ENCODE data around the gene RCAN2. TPM values are rescaled to one million over a fixed set of nuclear protein-coding genes. Genes with fewer than 3 reads are reported as not detected.
A peak's percentile ranks its signal among the peaks of the same experiment; 100 is the strongest.

The RCAN2 gene
- polyA plus RNA-seq, 1 donor: 4.7 TPM

GRCh38 chr6:46243754-46244153 lies 247.5 kb downstream of the RCAN2 start:
- H3K4me3 ChIP-seq (ENCODE audit: low read length): no peak overlapping the region
- H3K27ac ChIP-seq (ENCODE audit: low read length): no peak overlapping the region
- H3K36me3 ChIP-seq (ENCODE audit: control insufficient read depth, insufficient read depth, low read length): no peaks in the 10 kb centered on the region
- no peak for DNase-seq
- 40% methylated on average over 1 of the region's 5 CpGs for WGBS (ENCODE audit: insufficient coverage, low lambda C conversion rate)
- no peaks in the 10 kb centered on the region for H3K27me3 ChIP-seq (ENCODE audit: control insufficient read depth, insufficient read depth, low read length)
- H3K9me3 ChIP-seq (ENCODE audit: control insufficient read depth, low read depth, low read length): no peaks in the 10 kb centered on the region
- no peaks in the 10 kb centered on the region for H3K4me1 ChIP-seq (ENCODE audit: control insufficient read depth, insufficient read depth, low read length)

GRCh38 chr6:46242921-46243320 lies 248.3 kb downstream of the RCAN2 start:
- Histone ChIP-seq H3K27me3 (ENCODE audit: control insufficient read depth, insufficient read depth, low read length) (no peaks in the 10 kb centered on the region), H3K4me3 (ENCODE audit: low read length) (no peak overlapping the region), H3K4me1 (ENCODE audit: control insufficient read depth, insufficient read depth, low read length) (no peaks in the 10 kb centered on the region), H3K9me3 (ENCODE audit: control insufficient read depth, low read depth, low read length) (no peaks in the 10 kb centered on the region), H3K27ac (ENCODE audit: low read length) (no peak overlapping the region), H3K36me3 (ENCODE audit: control insufficient read depth, insufficient read depth, low read length) (no peaks in the 10 kb centered on the region)
- DNase-seq: no peak
- WGBS (ENCODE audit: insufficient coverage, low lambda C conversion rate): no CpG with 5 or more reads among the region's 4 CpGs

- no peak for DNase-seq
- H3K36me3 ChIP-seq (ENCODE audit: control insufficient read depth, insufficient read depth, low read length): no peaks in the 10 kb centered on the region
- H3K27ac ChIP-seq (ENCODE audit: low read length): no peak overlapping the region
- no peaks in the 10 kb centered on the region for H3K9me3 ChIP-seq (ENCODE audit: control insufficient read depth, low read depth, low read length)
- H3K27me3 ChIP-seq (ENCODE audit: control insufficient read depth, insufficient read depth, low read length): no peaks in the 10 kb centered on the region
- H3K4me1 ChIP-seq (ENCODE audit: control insufficient read depth, insufficient read depth, low read length): no peaks in the 10 kb centered on the region
- no peak overlapping the region for H3K4me3 ChIP-seq (ENCODE audit: low read length)
- 100% methylated on average over 1 of the region's 5 CpGs for WGBS (ENCODE audit: insufficient coverage, low lambda C conversion rate)
These were observed 250.2 kb downstream of the RCAN2 start for GRCh38 chr6:46240866-46241565.

GRCh38 chr6:46236752-46237151 lies 254.5 kb downstream of the RCAN2 start:
- DNase-seq: no peak
- Histone ChIP-seq H3K9me3 (ENCODE audit: control insufficient read depth, low read depth, low read length) (no peaks in the 10 kb centered on the region), H3K36me3 (ENCODE audit: control insufficient read depth, insufficient read depth, low read length) (no peaks in the 10 kb centered on the region), H3K27me3 (ENCODE audit: control insufficient read depth, insufficient read depth, low read length) (no peaks in the 10 kb centered on the region), H3K27ac (ENCODE audit: low read length) (no peak overlapping the region), H3K4me3 (ENCODE audit: low read length) (no peak overlapping the region), H3K4me1 (ENCODE audit: control insufficient read depth, insufficient read depth, low read length) (no peaks in the 10 kb centered on the region)
- 50% methylated on average over 1 of the region's 1 CpG for WGBS (ENCODE audit: insufficient coverage, low lambda C conversion rate)

GRCh38 chr6:46235242-46235641 lies 256.0 kb downstream of the RCAN2 start:
- H3K27ac ChIP-seq (ENCODE audit: low read length): no peak overlapping the region
- H3K9me3 ChIP-seq (ENCODE audit: control insufficient read depth, low read depth, low read length): no peaks in the 10 kb centered on the region
- H3K4me1 ChIP-seq (ENCODE audit: control insufficient read depth, insufficient read depth, low read length): no peaks in the 10 kb centered on the region
- H3K27me3 ChIP-seq (ENCODE audit: control insufficient read depth, insufficient read depth, low read length): no peaks in the 10 kb centered on the region
- no peaks in the 10 kb centered on the region for H3K36me3 ChIP-seq (ENCODE audit: control insufficient read depth, insufficient read depth, low read length)
- no peak overlapping the region for H3K4me3 ChIP-seq (ENCODE audit: low read length)
- 94% methylated on average over 3 of the region's 3 CpGs for WGBS (ENCODE audit: insufficient coverage, low lambda C conversion rate)
- DNase-seq: no peak

- Histone ChIP-seq H3K4me3 (ENCODE audit: low read length) (no peak overlapping the region), H3K27ac (ENCODE audit: low read length) (no peak overlapping the region), H3K27me3 (ENCODE audit: control insufficient read depth, insufficient read depth, low read length) (no peaks in the 10 kb centered on the region), H3K36me3 (ENCODE audit: control insufficient read depth, insufficient read depth, low read length) (no peaks in the 10 kb centered on the region), H3K9me3 (ENCODE audit: control insufficient read depth, low read depth, low read length) (no peaks in the 10 kb centered on the region), H3K4me1 (ENCODE audit: control insufficient read depth, insufficient read depth, low read length) (no peaks in the 10 kb centered on the region)
- WGBS (ENCODE audit: insufficient coverage, low lambda C conversion rate): 100% methylated on average over 1 of the region's 3 CpGs
- DNase-seq: no peak
These were observed 256.5 kb downstream of the RCAN2 start for GRCh38 chr6:46234700-46235099.

GRCh38 chr6:46234156-46234556 lies 257.1 kb downstream of the RCAN2 start:
- Histone ChIP-seq H3K4me1 (ENCODE audit: control insufficient read depth, insufficient read depth, low read length) (no peaks in the 10 kb centered on the region), H3K27me3 (ENCODE audit: control insufficient read depth, insufficient read depth, low read length) (no peaks in the 10 kb centered on the region), H3K27ac (ENCODE audit: low read length) (no peak overlapping the region), H3K36me3 (ENCODE audit: control insufficient read depth, insufficient read depth, low read length) (no peaks in the 10 kb centered on the region), H3K4me3 (ENCODE audit: low read length) (no peak overlapping the region), H3K9me3 (ENCODE audit: control insufficient read depth, low read depth, low read length) (no peaks in the 10 kb centered on the region)
- WGBS (ENCODE audit: insufficient coverage, low lambda C conversion rate): no CpG with 5 or more reads among the region's 2 CpGs
- no peak for DNase-seq

- Histone ChIP-seq H3K36me3 (ENCODE audit: control insufficient read depth, insufficient read depth, low read length) (no peaks in the 10 kb centered on the region), H3K4me3 (ENCODE audit: low read length) (no peak overlapping the region), H3K27ac (ENCODE audit: low read length) (no peak overlapping the region), H3K27me3 (ENCODE audit: control insufficient read depth, insufficient read depth, low read length) (no peaks in the 10 kb centered on the region), H3K9me3 (ENCODE audit: control insufficient read depth, low read depth, low read length) (no peaks in the 10 kb centered on the region), H3K4me1 (ENCODE audit: control insufficient read depth, insufficient read depth, low read length) (no peaks in the 10 kb centered on the region)
- no peak for DNase-seq
- no CpG with 5 or more reads among the region's 3 CpGs for WGBS (ENCODE audit: insufficient coverage, low lambda C conversion rate)
These were observed 258.1 kb downstream of the RCAN2 start for GRCh38 chr6:46233129-46233528.

- Histone ChIP-seq H3K9me3 (ENCODE audit: control insufficient read depth, low read depth, low read length) (no peaks in the 10 kb centered on the region), H3K4me3 (ENCODE audit: low read length) (no peak overlapping the region), H3K4me1 (ENCODE audit: control insufficient read depth, insufficient read depth, low read length) (peaks cover 13% of the 10 kb centered on the region), H3K36me3 (ENCODE audit: control insufficient read depth, insufficient read depth, low read length) (no peaks in the 10 kb centered on the region), H3K27ac (ENCODE audit: low read length) (no peak overlapping the region), H3K27me3 (ENCODE audit: control insufficient read depth, insufficient read depth, low read length) (no peaks in the 10 kb centered on the region)
- WGBS (ENCODE audit: insufficient coverage, low lambda C conversion rate): no CpG with 5 or more reads among the region's 1 CpG
- DNase-seq: no peak
These were observed 269.0 kb downstream of the RCAN2 start for GRCh38 chr6:46222286-46222685.

GRCh38 chr6:46221222-46221793 lies 269.9 kb downstream of the RCAN2 start:
- no peak overlapping the region for H3K4me3 ChIP-seq (ENCODE audit: low read length)
- no CpG with 5 or more reads among the region's 4 CpGs for WGBS (ENCODE audit: insufficient coverage, low lambda C conversion rate)
- DNase-seq: peak; percentile 26 to 52
- H3K9me3 ChIP-seq (ENCODE audit: control insufficient read depth, low read depth, low read length): no peaks in the 10 kb centered on the region
- peaks cover 13% of the 10 kb centered on the region for H3K4me1 ChIP-seq (ENCODE audit: control insufficient read depth, insufficient read depth, low read length)
- H3K27ac ChIP-seq (ENCODE audit: low read length): no peak overlapping the region
- no peaks in the 10 kb centered on the region for H3K36me3 ChIP-seq (ENCODE audit: control insufficient read depth, insufficient read depth, low read length)
- H3K27me3 ChIP-seq (ENCODE audit: control insufficient read depth, insufficient read depth, low read length): no peaks in the 10 kb centered on the region

All from large intestine (tissue), 3 donors.